HFFc6 (cell line): Measurements from ENCODE around the gene ZAP70. TPM values are rescaled to one million over a fixed set of nuclear protein-coding genes. Genes with fewer than 3 reads are reported as not detected.

ENCODE experiments used
- DNase-seq: peaks from one replicate; pipeline ENCODE4 v3.0.0-alpha.2; 2018
- H3K27ac Mint-ChIP-seq: 2 replicates; pipeline ENCODE4 v1.8.0; 2020; ENCODE audit warnings: mild to moderate bottlenecking, mixed read lengths
- H3K27me3 Mint-ChIP-seq: 2 replicates; pipeline ENCODE4 v1.8.0; 2021; ENCODE audit warnings: mild to moderate bottlenecking, moderate library complexity, mixed read lengths; ENCODE audit not compliant: insufficient read depth
- H3K36me3 Mint-ChIP-seq: 2 replicates; pipeline ENCODE4 v1.8.0; 2021; ENCODE audit warnings: low read depth, mixed read lengths
- H3K4me1 Mint-ChIP-seq: 2 replicates; pipeline ENCODE4 v1.8.0; 2020; ENCODE audit warnings: low read depth, mixed read lengths
- H3K4me3 Mint-ChIP-seq: 2 replicates; pipeline ENCODE4 v1.8.0; 2020; ENCODE audit warnings: mild to moderate bottlenecking, moderate library complexity, mixed read lengths
- H3K9me3 Mint-ChIP-seq: 2 replicates; pipeline ENCODE4 v1.8.0; 2020; ENCODE audit warnings: mild to moderate bottlenecking, mixed read lengths
- total RNA-seq, 6 experiments: library from RNA; stranded (reverse); fragmentation: NEBNext Ultra II Directional; extraction: Animal tissue kit (Norgen Biotek cat#: 25700); gene quantifications; 2 replicates in 1 of 6; 3 replicates in 5 of 6; pipeline ENCODE4 v1.2.3, GENCODE V29; 2021
- TF ChIP-seq, protein P1 (sequence below): fragments of 200-600 bp; sonication (generic); IDR thresholded peaks from 2 replicates; pipeline ENCODE4 v1.5.0; 2021; ENCODE audit warnings: antibody characterized with exemption, mild to moderate bottlenecking

ZAP70 gene
- total RNA-seq, 6 experiments from 2014 or later, result not detected

DNA sequence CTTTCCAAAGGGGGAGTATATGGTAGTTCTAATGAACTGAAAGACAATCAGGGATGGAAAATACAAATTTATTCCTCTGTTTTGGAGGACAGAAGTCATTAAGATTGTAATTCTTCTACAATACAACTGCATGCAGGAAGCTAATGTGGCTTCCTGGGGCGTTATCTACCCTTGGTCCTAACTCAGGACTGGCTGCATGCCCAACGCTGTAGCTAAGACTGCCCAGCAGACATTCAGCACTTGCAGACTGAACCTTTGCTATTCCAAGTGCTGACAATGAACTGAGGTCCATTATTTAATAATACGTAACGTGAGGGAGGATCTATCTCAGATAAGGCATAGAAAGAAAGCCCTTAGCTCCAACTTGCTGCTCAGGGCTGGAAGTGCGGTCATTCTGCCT lies 53.2 kb downstream of the ZAP70 start:
- H3K27ac Mint-ChIP-seq, result no peak overlapping the region
- TF ChIP-seq, protein P1, sequence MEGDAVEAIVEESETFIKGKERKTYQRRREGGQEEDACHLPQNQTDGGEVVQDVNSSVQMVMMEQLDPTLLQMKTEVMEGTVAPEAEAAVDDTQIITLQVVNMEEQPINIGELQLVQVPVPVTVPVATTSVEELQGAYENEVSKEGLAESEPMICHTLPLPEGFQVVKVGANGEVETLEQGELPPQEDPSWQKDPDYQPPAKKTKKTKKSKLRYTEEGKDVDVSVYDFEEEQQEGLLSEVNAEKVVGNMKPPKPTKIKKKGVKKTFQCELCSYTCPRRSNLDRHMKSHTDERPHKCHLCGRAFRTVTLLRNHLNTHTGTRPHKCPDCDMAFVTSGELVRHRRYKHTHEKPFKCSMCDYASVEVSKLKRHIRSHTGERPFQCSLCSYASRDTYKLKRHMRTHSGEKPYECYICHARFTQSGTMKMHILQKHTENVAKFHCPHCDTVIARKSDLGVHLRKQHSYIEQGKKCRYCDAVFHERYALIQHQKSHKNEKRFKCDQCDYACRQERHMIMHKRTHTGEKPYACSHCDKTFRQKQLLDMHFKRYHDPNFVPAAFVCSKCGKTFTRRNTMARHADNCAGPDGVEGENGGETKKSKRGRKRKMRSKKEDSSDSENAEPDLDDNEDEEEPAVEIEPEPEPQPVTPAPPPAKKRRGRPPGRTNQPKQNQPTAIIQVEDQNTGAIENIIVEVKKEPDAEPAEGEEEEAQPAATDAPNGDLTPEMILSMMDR, result no peak
- H3K4me3 Mint-ChIP-seq, result no peak overlapping the region
- no peaks in the 10 kb centered on the region for H3K9me3 Mint-ChIP-seq
- H3K27me3 Mint-ChIP-seq, result no peaks in the 10 kb centered on the region; the same call in 1 of the 2 replicates
- H3K4me1 Mint-ChIP-seq, result peaks cover 10% of the 10 kb centered on the region; the same call in 1 of the 2 replicates
- DNase-seq, result no peak
- peaks cover 26% of the 10 kb centered on the region for H3K36me3 Mint-ChIP-seq

DNA sequence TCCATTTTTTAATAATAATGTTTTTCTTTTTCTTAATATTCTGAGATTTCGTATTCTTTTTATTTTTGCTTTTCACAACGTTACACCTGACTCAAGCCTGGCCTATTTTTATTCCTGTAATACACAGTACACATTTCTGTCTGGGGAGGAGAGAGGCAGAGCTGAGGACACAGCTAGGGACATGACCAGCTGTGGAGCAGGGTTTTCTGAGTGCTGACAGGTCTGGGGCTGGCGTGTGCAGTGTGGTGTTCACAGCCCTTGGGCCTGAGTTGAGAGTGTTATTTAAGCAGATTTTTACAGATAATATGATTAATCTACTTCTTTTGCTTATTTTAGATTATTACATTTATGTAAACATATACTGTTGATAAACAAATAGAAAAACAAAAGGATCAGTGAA lies 55.9 kb downstream of the ZAP70 start:
- Mint-ChIP-seq H3K4me1 (peaks cover under 1% of the 10 kb centered on the region; the same call in 1 of the 2 replicates), H3K27ac (no peak overlapping the region), H3K27me3 (peaks cover under 1% of the 10 kb centered on the region; the same call in 1 of the 2 replicates), H3K4me3 (no peak overlapping the region), H3K36me3 (peaks cover 19% of the 10 kb centered on the region), H3K9me3 (no peaks in the 10 kb centered on the region)
- TF ChIP-seq, protein P1, result no peak
- no peak for DNase-seq

DNA sequence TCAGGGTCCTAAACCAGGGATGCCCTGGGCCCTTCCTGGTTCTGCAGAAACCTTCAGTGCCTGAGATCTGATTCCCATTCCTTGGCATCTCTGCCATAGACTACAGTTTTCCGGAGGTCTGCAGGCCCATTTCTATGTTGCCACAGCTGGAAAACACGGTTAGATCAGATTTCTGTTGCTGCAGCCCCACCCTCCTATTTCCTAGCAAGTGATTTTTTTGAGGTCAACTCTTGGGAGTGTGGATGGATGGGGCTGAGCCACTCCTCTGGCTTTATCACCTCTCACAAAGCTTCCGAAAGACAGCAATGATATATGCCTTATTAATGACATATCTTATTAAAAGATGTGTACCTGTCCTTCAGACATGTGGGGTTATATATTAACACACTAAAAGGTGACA lies 56.3 kb downstream of the ZAP70 start:
- no peak overlapping the region for H3K4me3 Mint-ChIP-seq
- peaks cover 23% of the 10 kb centered on the region for H3K36me3 Mint-ChIP-seq
- TF ChIP-seq, protein P1, result no peak
- no peaks in the 10 kb centered on the region for H3K9me3 Mint-ChIP-seq
- H3K27ac Mint-ChIP-seq, result no peak overlapping the region
- peaks cover 2% of the 10 kb centered on the region; the same call in 1 of the 2 replicates for H3K27me3 Mint-ChIP-seq
- no peaks in the 10 kb centered on the region for H3K4me1 Mint-ChIP-seq
- no peak for DNase-seq

DNA sequence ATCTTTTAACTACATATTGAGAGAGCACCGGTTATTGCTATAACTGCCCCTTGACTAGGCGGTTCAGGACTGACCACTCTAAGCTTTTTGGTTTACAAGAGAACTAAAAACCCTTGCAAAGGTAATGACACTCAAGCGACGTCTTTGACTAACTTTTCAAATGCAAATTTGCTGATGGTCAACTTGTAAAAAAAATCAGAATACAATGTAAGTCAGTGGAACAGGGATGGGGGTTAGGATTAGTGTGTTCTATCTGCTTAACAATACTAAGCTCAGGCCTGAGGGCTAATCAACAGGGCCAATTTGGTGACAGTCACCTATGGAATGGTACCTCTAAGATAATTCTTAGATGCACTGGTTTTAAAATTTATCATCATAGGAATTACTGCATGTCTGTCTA lies 57.1 kb downstream of the ZAP70 start:
- TF ChIP-seq, protein P1, result no peak
- no peak for DNase-seq
- no peak overlapping the region; the same call in 1 of the 2 replicates for H3K27ac Mint-ChIP-seq
- H3K4me1 Mint-ChIP-seq, result peaks cover 2% of the 10 kb centered on the region
- H3K9me3 Mint-ChIP-seq, result no peaks in the 10 kb centered on the region
- H3K27me3 Mint-ChIP-seq, result peaks cover 2% of the 10 kb centered on the region; the same call in 1 of the 2 replicates
- H3K4me3 Mint-ChIP-seq, result no peak overlapping the region
- peaks cover 21% of the 10 kb centered on the region for H3K36me3 Mint-ChIP-seq

DNA sequence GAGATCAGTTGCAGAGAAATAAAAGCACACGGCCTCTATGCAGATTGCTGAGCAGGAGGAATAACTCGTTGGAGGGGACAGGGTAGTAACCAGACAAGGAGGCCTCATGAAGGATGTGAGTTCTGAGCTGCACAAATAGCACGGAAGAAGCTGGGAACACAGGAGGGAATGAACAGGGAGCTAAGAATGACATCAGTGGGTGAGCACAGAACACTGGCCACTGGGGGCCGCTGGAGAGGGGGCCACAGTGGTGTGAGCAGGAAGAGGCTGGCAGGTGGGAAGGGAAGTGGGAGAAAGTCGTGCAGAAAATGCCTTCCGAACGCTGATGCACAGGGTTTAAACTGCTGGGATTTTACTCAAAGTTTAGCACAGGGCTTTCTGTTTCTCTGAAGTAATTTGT lies 61.0 kb downstream of the ZAP70 start:
- H3K9me3 Mint-ChIP-seq, result no peaks in the 10 kb centered on the region
- TF ChIP-seq, protein P1, result no peak
- no peak for DNase-seq
- peaks cover 20% of the 10 kb centered on the region for H3K36me3 Mint-ChIP-seq
- H3K27me3 Mint-ChIP-seq, result peaks cover 2% of the 10 kb centered on the region; the same call in 1 of the 2 replicates
- H3K4me3 Mint-ChIP-seq, result no peak overlapping the region
- H3K4me1 Mint-ChIP-seq, result peaks cover 5% of the 10 kb centered on the region
- H3K27ac Mint-ChIP-seq, result no peak overlapping the region

DNA sequence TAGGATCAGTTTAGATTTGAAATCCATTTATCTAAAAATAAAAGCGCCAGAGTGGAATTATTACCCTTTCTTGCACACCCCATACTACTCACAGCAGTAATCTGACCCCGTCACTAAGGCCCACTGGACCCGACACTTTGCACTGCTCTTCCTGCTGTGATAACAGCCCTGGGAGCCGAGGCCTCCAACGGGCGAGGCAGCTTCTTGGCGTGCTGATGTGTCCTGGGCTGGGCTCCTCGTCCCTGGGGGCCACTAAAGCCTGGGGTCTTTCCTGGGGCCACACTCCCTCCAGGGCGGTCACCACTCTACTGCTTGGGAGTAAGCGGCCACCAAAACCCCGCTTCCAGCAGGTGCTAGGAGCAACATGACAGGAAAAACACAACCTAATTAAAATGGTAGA lies 61.7 kb downstream of the ZAP70 start:
- Mint-ChIP-seq H3K4me1 (peaks cover 5% of the 10 kb centered on the region), H3K36me3 (peaks cover 20% of the 10 kb centered on the region), H3K4me3 (no peak overlapping the region), H3K9me3 (no peaks in the 10 kb centered on the region), H3K27ac (no peak overlapping the region), H3K27me3 (peaks cover 2% of the 10 kb centered on the region; the same call in 1 of the 2 replicates)
- TF ChIP-seq, protein P1, result no peak
- DNase-seq, result no peak
